NB4 (cell line): ENCODE measurements around the gene SLFNL1.
A peak's percentile ranks its signal among the peaks of the same experiment; 100 is the strongest.

Source experiments
- DNase-seq: peaks from one replicate; pipeline ENCODE4 v3.0.0; 2010; ENCODE audit warnings: low read depth
- H3K4me3 ChIP-seq: one replicate; pipeline ENCODE4 v1.5.1; 2011; ENCODE audit warnings: mild to moderate bottlenecking, low read depth, low read length, moderate library complexity
- CTCF ChIP-seq: IDR thresholded peaks from one replicate; pipeline ENCODE4 v1.5.1; 2012; ENCODE audit warnings: low read depth, low read length
- MAX ChIP-seq: IDR thresholded peaks from 2 replicates; pipeline ENCODE4 v1.6.1; 2011; ENCODE audit warnings: low read depth, low read length
- MYC ChIP-seq: IDR thresholded peaks from 2 replicates; pipeline ENCODE4 v1.6.1; 2011; ENCODE audit warnings: low read depth, low read length
- POLR2A ChIP-seq: IDR thresholded peaks from 2 replicates; pipeline ENCODE4 v1.6.1; 2011; ENCODE audit warnings: mild to moderate bottlenecking; ENCODE audit not compliant: insufficient read length; ENCODE audit errors: extremely low read depth

Gene SLFNL1

GRCh38 chr1:40979241-40980067, 42.1 kb downstream of the SLFNL1 start, which contains the start of gene CTPS1:
Gene CTPS1 (plus strand): TSS chr1:40979696. CDS start chr1:40983291, 3,595 bp downstream.
- TF ChIP-seq MAX (peak; percentile 53), MYC (peak; percentile 24; the same call in 1 of the 2 replicates), CTCF (peak; percentile 31), POLR2A (peak; percentile 72)
- H3K4me3 ChIP-seq, result peak within 1 kb of the TSS; percentile 98
- DNase-seq, result peak; percentile 94

GRCh38 chr1:40978886-40979240, 42.7 kb downstream of the SLFNL1 start:
- no peak for DNase-seq
- TF ChIP-seq POLR2A (no peak), CTCF (no peak), MAX (no peak), MYC (no peak)
- peak overlapping the region; percentile 64 for H3K4me3 ChIP-seq

GRCh38 chr1:40977716-40978115, 43.8 kb downstream of the SLFNL1 start:
- no peak for DNase-seq
- no peak for TF ChIP-seq MAX
- no peak for TF ChIP-seq POLR2A
- TF ChIP-seq CTCF, result no peak
- no peak for TF ChIP-seq MYC
- H3K4me3 ChIP-seq, result no peak overlapping the region

GRCh38 chr1:40976952-40977690, 44.4 kb downstream of the SLFNL1 start:
- no peak for TF ChIP-seq MYC
- TF ChIP-seq CTCF, result no peak
- TF ChIP-seq POLR2A, result no peak
- TF ChIP-seq MAX, result no peak
- DNase-seq, result no peak
- H3K4me3 ChIP-seq, result no peak overlapping the region

- TF ChIP-seq MYC, result no peak
- TF ChIP-seq CTCF, result no peak
- TF ChIP-seq POLR2A, result no peak
- TF ChIP-seq MAX, result no peak
- no peak for DNase-seq
- H3K4me3 ChIP-seq, result no peak overlapping the region
These were observed 46.6 kb downstream of the SLFNL1 start for GRCh38 chr1:40974945-40975344.
